Smooth muscle cell (in vitro differentiated cells): ENCODE measurements around the gene SPNS1. TPM values are rescaled to one million over a fixed set of nuclear protein-coding genes. Genes with fewer than 3 reads are reported as not detected.

ENCODE experiments used
- DNase-seq: peaks from one replicate; lab custom pipeline; 2025; ENCODE audit not compliant: unreplicated experiment; lab: John Stamatoyannopoulos, UW
- H2AFZ ChIP-seq: fragments of 200-600 bp; sonication (generic); 2 replicates; pipeline ENCODE4 v1.6.0; 2016; ENCODE audit warnings: antibody characterized with exemption, low read depth, mild to moderate bottlenecking
- H3F3A ChIP-seq: fragments of 200-600 bp; sonication (generic); 2 replicates; pipeline ENCODE4 v1.6.0; 2017; ENCODE audit warnings: antibody characterized with exemption, low read depth
- H3K27ac ChIP-seq: fragments of 200-600 bp; sonication (generic); 2 replicates; pipeline ENCODE4 v1.5.1; 2016; ENCODE audit warnings: low read depth, mild to moderate bottlenecking
- H3K27me3 ChIP-seq: fragments of 200-600 bp; sonication (generic); 2 replicates; pipeline ENCODE4 v1.6.1; 2016; ENCODE audit warnings: low read depth, mild to moderate bottlenecking
- H3K36me3 ChIP-seq: fragments of 200-600 bp; sonication (generic); 2 replicates; pipeline ENCODE4 v1.5.1; 2016; ENCODE audit warnings: low read depth
- H3K4me1 ChIP-seq: fragments of 200-600 bp; sonication (generic); 2 replicates; pipeline ENCODE4 v1.5.1; 2016; ENCODE audit warnings: low read depth
- H3K4me2 ChIP-seq: fragments of 200-600 bp; sonication (generic); 2 replicates; pipeline ENCODE4 v1.6.0; 2016; ENCODE audit warnings: mild to moderate bottlenecking
- H3K4me3 ChIP-seq: fragments of 200-600 bp; sonication (generic); 2 replicates; pipeline ENCODE4 v1.5.1; 2016; ENCODE audit warnings: mild to moderate bottlenecking
- H3K79me2 ChIP-seq: fragments of 200-600 bp; sonication (generic); 2 replicates; pipeline ENCODE4 v1.6.0; 2016; ENCODE audit warnings: low read depth, mild to moderate bottlenecking
- H3K9ac ChIP-seq: fragments of 200-600 bp; sonication (generic); 2 replicates; pipeline ENCODE4 v1.6.0; 2016; ENCODE audit warnings: low read depth
- H3K9me3 ChIP-seq: fragments of 200-600 bp; sonication (generic); replicated peaks from 2 replicates; pipeline ENCODE4 v1.5.1; 2016; ENCODE audit warnings: low read depth
- H4K20me1 ChIP-seq: fragments of 200-600 bp; sonication (generic); 2 replicates; pipeline ENCODE4 v1.6.0; 2016; ENCODE audit warnings: low read depth
- CTCF ChIP-seq: fragments of 200-600 bp; sonication (generic); IDR thresholded peaks from 2 replicates; pipeline ENCODE4 v1.5.1; 2017; ENCODE audit warnings: borderline replicate concordance, mild to moderate bottlenecking, antibody characterized with exemption; ENCODE audit not compliant: insufficient read depth, poor library complexity, severe bottlenecking
- WGBS: methylation state at CpG from one replicate; pipeline ENCODE4 v1.1.7; 2016; ENCODE audit warnings: low lambda C conversion rate; 5-methylcytosine and 5-hydroxymethylcytosine counted together
- polyA plus RNA-seq: library from polyadenylated mRNA; unstranded; fragments of >200 nt; fragmentation: Nextera tagmentation; extraction: Ambion mirVana; gene quantifications from 2 replicates; pipeline ENCODE4 v1.2.1, GENCODE V29; 2016
- total RNA-seq: library from RNA; depleted of rRNA; stranded (reverse); fragments of >200 nt; gene quantifications from 2 replicates; pipeline ENCODE4 v1.2.3, GENCODE V29; 2014

SPNS1 gene
- total and polyA plus RNA-seq, 2 experiments from 2014 or later = 28.6 to 109 TPM

- H3K9ac ChIP-seq = no peak overlapping the region
- DNase-seq = no peak
- no peaks in the 10 kb centered on the region for H3K9me3 ChIP-seq
- H3K4me1 ChIP-seq = no peaks in the 10 kb centered on the region
- no peak overlapping the region for H3K27ac ChIP-seq
- H2AFZ ChIP-seq = no peak overlapping the region
- no peak for TF ChIP-seq CTCF
- H4K20me1 ChIP-seq = no peaks in the 10 kb centered on the region
- H3K36me3 ChIP-seq = no peaks in the 10 kb centered on the region
- H3K4me2 ChIP-seq = no peak overlapping the region
- H3F3A ChIP-seq = no peaks in the 10 kb centered on the region
- H3K79me2 ChIP-seq = no peaks in the 10 kb centered on the region
- WGBS = 82% methylated on average over 9 of the region's 9 CpGs
- H3K4me3 ChIP-seq = no peak overlapping the region
- H3K27me3 ChIP-seq = no peaks in the 10 kb centered on the region
These were observed 38.5 kb downstream of the SPNS1 start for GRCh38 chr16:29012913-29013553.

- Histone ChIP-seq H3K9me3 (no peaks in the 10 kb centered on the region), H3K27ac (no peak overlapping the region), H3K27me3 (no peaks in the 10 kb centered on the region), H3F3A (no peaks in the 10 kb centered on the region), H3K4me3 (no peak overlapping the region), H3K9ac (no peak overlapping the region), H3K79me2 (no peaks in the 10 kb centered on the region), H3K4me1 (no peaks in the 10 kb centered on the region), H4K20me1 (no peaks in the 10 kb centered on the region), H3K36me3 (no peaks in the 10 kb centered on the region), H2AFZ (no peak overlapping the region), H3K4me2 (no peak overlapping the region)
- no peak for TF ChIP-seq CTCF
- 90% methylated on average over 3 of the region's 3 CpGs for WGBS
- no peak for DNase-seq
These were observed 40.0 kb downstream of the SPNS1 start for GRCh38 chr16:29014561-29015069.

- no peaks in the 10 kb centered on the region for H3K9me3 ChIP-seq
- H3K27me3 ChIP-seq = no peaks in the 10 kb centered on the region
- no peak overlapping the region for H3K4me3 ChIP-seq
- H3K4me2 ChIP-seq = no peak overlapping the region
- no peak overlapping the region for H3K9ac ChIP-seq
- no peaks in the 10 kb centered on the region for H3F3A ChIP-seq
- H3K4me1 ChIP-seq = no peaks in the 10 kb centered on the region
- DNase-seq = no peak
- no peaks in the 10 kb centered on the region for H3K36me3 ChIP-seq
- H3K27ac ChIP-seq = no peak overlapping the region
- no peaks in the 10 kb centered on the region for H4K20me1 ChIP-seq
- H2AFZ ChIP-seq = no peak overlapping the region
- H3K79me2 ChIP-seq = no peaks in the 10 kb centered on the region
- TF ChIP-seq CTCF = no peak
- 95% methylated on average over 5 of the region's 5 CpGs for WGBS
These were observed 47.6 kb downstream of the SPNS1 start for GRCh38 chr16:29022196-29022595.
